Activated CD8-positive, alpha-beta memory T cell treated with anti-CD3 and anti-CD28 coated beads, Interleukin-2, amount 50 U/mL, for 4 hours (primary cell): Measurements from ENCODE around the gene GPR152.
A peak's percentile ranks its signal among the peaks of the same experiment; 100 is the strongest.

Experiments used
- DNase-seq: peaks from one replicate; pipeline ENCODE4 v3.0.0-alpha.2; 2020

GPR152 gene

DNA sequence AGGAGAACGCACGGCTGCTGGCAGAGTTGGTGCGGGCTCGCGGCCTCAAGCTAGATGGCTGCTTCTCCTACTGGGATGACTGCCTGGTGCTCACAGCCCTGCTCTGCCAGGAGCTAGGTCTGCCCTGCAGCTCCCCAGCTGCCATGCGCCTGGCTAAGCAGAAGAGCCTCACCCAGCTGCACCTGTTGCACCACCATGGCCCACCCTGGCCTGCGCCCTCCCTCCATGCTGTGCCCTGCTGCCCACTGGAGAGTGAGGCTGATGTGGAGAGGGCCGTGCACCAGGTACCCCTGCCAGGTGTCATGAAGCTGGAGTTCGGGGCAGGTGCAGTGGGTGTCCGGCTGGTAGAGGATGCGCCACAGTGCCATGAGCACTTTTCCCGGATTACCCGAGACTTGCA lies 29.1 kb downstream of the GPR152 start:
- no peak for DNase-seq

DNA sequence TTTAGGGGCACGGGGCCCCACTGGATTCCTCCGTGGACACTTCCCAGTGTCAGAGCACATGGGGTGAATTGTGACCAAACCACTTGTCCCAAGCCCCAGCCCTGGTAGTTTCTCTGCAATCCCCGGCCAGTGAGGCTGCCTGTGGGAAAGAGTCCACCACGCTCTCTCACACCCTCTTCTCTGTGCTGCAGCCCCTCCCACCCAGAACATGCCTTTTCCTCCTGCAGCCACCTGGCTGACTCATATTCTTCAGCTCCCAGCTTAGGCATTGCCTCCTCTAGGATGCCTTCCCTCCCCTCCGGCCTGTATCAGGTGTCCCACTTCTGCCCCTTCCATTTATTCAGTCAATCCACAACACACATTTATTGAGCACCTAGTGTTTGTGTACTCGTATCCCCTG lies 29.6 kb downstream of the GPR152 start:
- no peak for DNase-seq

- DNase-seq: no peak
These were observed 31.0 kb downstream of the GPR152 start for GRCh38 chr11:67421430-67422031.

- peak; percentile 100 for DNase-seq
These were observed 31.7 kb downstream of the GPR152 start for GRCh38 chr11:67420646-67421429.

DNA sequence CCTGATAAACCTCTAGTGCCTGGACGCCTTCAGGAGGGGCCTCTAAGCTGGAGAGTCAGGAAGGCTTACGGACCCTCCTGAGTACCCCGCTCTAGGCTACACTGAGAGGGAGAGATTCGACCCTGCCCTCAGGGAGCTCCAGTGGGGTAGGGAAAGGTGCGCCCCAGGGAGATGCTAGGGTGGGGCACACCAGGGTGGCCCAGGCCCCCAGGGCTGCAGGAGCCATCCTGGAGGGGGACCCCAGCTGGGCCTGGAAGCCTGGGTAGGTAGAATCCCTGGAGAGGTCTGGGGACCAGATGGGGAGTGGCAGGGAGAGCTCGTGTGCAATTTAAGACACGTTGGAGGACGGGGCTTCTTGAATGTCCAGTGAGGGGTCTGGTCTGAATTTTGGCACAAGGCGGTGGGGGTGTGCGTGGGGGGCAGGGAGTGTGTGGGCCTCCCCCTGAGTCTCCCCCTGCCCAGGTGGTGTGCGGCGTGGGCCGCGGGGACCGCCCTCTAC lies 32.3 kb downstream of the GPR152 start:
- no peak for DNase-seq

DNA sequence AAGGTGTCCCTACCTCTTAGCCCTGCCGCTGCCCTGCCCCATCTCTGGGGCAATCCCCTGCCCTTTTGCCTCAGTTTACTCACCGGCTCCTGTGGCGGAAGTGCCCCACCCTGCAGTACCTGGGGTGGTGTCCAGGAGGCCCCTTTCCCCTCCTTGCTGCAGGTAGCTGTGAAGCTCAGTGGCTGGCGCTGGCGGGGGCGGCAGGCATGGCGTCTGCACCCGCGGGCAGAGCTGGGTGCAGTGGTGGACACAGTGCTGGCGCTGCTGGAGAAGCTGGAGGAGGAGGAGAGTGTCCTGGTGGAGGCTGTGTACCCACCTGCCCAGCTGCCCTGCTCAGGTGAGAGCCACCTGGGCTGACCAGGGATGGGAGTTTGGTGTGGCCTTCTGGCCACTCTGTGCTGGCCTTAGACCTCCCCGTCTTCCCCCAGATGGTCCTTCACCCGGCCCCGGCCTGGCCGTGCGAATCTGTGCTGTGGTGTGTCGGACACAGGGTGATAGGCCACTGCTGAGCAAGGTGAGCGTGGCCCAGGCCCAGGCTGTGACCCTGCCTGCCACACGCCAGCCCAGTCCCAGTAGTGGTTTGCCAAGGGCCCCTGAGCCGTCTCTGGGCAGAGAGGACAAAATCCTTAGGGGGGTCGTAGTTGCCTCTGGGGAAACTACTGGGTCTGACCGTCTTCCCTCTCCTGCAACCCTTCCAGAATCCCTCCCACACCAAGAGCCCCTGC lies 33.0 kb downstream of the GPR152 start:
- no peak for DNase-seq

- peak; percentile 26 for DNase-seq
These were observed 33.9 kb downstream of the GPR152 start for GRCh38 chr11:67418476-67419281.

GRCh38 chr11:67417425-67417824 lies 35.1 kb downstream of the GPR152 start:
- DNase-seq: no peak

DNA sequence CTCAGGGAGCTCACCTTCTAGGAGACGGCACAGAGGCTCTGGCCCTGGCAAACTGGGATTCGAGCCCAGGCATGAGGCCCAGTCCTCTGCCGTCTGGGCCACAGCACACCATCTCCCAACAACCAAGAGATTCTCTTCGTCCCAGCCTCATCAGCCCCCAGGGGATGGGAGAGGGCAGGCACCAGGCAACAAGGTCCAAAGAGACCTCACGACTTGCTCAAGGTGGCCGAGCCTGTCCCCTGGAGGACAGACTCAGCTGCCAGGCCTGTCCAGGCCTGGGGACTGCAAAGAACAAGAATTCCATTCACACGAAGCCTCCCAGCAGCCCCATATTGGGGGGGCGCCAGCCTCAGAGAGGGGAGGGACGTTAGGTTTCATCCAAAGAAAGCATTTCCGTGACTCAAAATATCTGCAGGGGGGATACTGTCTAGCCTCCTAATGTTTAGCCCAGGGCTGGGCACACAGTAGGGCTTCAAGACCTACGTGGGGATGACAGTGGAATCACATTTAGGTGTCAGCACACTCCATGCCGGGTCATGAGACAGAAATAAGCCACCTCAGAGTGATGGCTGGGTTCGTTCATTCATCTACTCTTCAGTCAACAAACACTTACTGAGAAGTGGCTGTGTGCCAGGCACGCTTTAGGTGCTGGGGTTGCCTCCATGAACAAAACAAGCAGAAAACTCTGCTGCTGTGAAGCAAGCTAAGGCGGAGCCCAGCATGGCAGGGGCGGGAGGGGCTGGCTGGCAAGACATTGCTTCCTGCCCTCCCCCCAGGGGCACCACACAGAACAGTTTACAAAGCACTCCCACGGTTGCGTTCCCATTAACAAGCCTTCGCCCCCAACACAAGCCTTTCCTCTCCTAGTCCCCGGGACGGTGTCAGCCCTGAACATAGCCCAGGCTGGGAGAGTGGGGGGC lies 35.9 kb downstream of the GPR152 start:
- DNase-seq: peak; percentile 77

DNA sequence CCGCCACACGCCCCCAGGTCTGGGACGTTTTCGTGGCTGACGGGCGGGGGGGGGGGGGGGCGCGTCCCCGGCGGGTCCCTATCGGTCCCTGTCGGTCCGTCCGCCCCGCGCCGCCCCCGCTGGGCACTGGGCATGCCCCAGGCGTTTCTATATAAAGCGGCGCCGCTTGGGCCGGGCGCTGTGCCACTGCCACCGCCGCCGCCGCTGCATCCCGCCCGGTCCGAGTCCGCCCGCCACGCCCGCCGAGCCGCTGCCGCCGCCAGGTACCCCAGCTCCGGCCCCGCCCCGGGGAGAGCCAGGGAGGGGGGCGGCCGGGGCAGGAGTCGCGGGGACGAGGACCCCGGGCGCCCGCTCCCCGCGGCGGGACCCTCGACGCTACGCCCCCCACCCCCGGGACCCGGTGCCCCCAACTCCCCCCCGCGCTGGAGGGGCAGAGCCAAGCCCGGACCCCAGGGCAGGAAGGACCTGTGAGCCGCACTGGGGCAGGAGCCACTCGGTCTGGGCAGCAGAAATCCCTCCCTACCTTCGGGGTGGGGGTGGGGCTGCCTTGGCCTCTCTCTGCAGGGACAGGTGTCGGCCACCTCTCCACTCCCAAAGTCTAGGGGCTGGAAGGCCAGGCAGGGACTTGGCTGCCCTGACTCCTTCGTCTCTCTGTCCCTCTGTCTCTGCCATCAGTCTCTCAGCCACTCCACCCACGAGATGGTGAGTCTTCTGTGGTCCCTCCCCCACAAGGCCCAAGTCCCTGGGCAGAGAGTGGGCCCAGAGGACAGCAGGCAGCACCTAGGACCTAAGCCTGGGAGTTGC lies 36.8 kb downstream of the GPR152 start, which contains the start of gene CARNS1:
Gene CARNS1 (plus strand): TSS at position 178 of the 804 bp plus-strand sequence. CDS start 522 bp downstream, at position 700.
- no peak for DNase-seq

GRCh38 chr11:67413266-67413849 lies 39.2 kb downstream of the GPR152 start:
- DNase-seq: no peak

- no peak for DNase-seq
These were observed 39.9 kb downstream of the GPR152 start for GRCh38 chr11:67412495-67413179.

GRCh38 chr11:67411785-67412152 lies 40.8 kb downstream of the GPR152 start:
- DNase-seq: no peak

- no peak for DNase-seq
These were observed 41.3 kb downstream of the GPR152 start for GRCh38 chr11:67410984-67411784.

GRCh38 chr11:67410369-67410831 lies 42.1 kb downstream of the GPR152 start:
- DNase-seq: no peak

GRCh38 chr11:67409781-67410368 lies 42.7 kb downstream of the GPR152 start:
- no peak for DNase-seq

DNA sequence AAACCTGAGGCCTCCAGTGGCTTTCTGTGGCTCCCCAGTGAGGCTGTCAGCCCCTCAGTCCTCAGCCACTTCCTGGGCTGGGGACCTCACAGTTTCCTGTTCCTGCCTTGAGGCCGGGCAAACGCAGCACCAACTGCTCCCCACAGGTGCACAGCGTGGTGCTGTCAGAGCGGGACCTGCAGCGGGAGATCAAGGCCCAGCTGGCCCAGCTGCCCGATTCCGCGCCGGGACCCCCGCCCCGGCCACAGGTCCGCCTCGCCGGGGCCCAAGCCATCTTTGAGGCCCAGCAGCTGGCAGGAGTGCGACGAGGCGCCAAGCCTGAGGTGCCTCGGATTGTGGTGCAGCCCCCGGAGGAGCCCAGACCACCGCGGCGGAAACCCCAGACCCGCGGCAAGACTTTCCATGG lies 43.3 kb downstream of the GPR152 start:
- DNase-seq: peak; percentile 57
